Measurements from ENCODE around the gene ZEB2. TPM values are rescaled to one million over a fixed set of nuclear protein-coding genes. Genes with fewer than 3 reads are reported as not detected.

ZEB2 gene
- total RNA-seq, 4 donors from 2014 or later: 21.7 to 52.1 (median 37.9) TPM

- Histone ChIP-seq H3K9me3 (no peaks in the 10 kb centered on the region), H3K4me1 (peaks cover 0 to 9% of the 10 kb centered on the region in 2 donors), H3K27me3 (no peaks in the 10 kb centered on the region), H3K27ac (no peak overlapping the region), H3K36me3 (no peaks in the 10 kb centered on the region), H3K4me3 (replicated peaks in 1 of 3) (no peak overlapping the region)
- no peak for DNase-seq
- 81 to 85% methylated on average over 1 of the region's 1 CpG for WGBS, 2 donors
- TF ChIP-seq CTCF (IDR thresholded peaks at IDR 0.05) (no peak), POLR2A (IDR thresholded peaks at IDR 0.05) (no peak)
- intact Hi-C loops (cut with DNase I): no loop called here
These were observed 87.0 kb downstream of the ZEB2 start for GRCh38 chr2:144432921-144433320.

GRCh38 chr2:144431998-144432397 lies 87.9 kb downstream of the ZEB2 start:
- H3K4me3 ChIP-seq (replicated peaks in 1 of 3): no peak overlapping the region
- no peaks in the 10 kb centered on the region for H3K27me3 ChIP-seq
- no peaks in the 10 kb centered on the region for H3K9me3 ChIP-seq
- peaks cover 0 to 17% of the 10 kb centered on the region in 2 donors for H3K4me1 ChIP-seq
- no peak for DNase-seq
- intact Hi-C loops (cut with DNase I): no loop called here
- H3K36me3 ChIP-seq: no peaks in the 10 kb centered on the region
- TF ChIP-seq POLR2A (IDR thresholded peaks at IDR 0.05): no peak
- no peak for TF ChIP-seq CTCF (IDR thresholded peaks at IDR 0.05)
- H3K27ac ChIP-seq: no peak overlapping the region
- 83% methylated on average over 3 of the region's 3 CpGs for WGBS, 2 donors

DNA sequence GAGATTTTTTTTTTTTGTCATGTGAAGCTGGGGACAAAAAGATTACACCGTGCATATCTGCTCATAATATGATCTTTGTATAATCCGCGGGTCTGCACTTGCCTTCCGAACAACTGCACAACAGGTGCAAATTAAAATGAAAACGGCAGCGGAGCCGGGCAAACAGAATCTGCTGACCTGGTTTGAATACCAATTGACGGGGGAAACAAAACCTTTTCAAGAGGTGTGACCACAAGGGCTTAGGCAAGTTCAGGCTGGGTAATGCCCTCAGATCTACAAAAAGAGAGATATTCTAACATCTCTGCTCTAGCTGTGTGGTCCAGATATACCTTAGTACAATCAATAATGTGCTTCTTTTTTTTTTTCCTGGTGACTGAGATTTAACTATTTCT lies 88.5 kb downstream of the ZEB2 start:
- Histone ChIP-seq H3K9me3 (no peaks in the 10 kb centered on the region), H3K36me3 (no peaks in the 10 kb centered on the region), H3K27me3 (no peaks in the 10 kb centered on the region), H3K27ac (peak overlapping the region in 1 of 3 donors; percentile 16), H3K4me3 (replicated peaks in 1 of 3) (no peak overlapping the region), H3K4me1 (peaks cover 0 to 21% of the 10 kb centered on the region in 2 donors)
- intact Hi-C loops (cut with DNase I): no loop called here
- no peak for TF ChIP-seq POLR2A (IDR thresholded peaks at IDR 0.05)
- TF ChIP-seq CTCF (IDR thresholded peaks at IDR 0.05): no peak
- peak; percentile 11 to 12 for DNase-seq
- WGBS, 2 donors: 28 to 41% methylated on average over 8 of the region's 8 CpGs

GRCh38 chr2:144430722-144431391 lies 89.1 kb downstream of the ZEB2 start:
- Histone ChIP-seq H3K27ac (peak overlapping the region in 2 of 3 donors; percentile 16 to 20), H3K9me3 (no peaks in the 10 kb centered on the region), H3K4me3 (replicated peaks in 1 of 3) (no peak overlapping the region), H3K36me3 (no peaks in the 10 kb centered on the region), H3K27me3 (no peaks in the 10 kb centered on the region), H3K4me1 (peaks cover 0 to 21% of the 10 kb centered on the region in 2 donors)
- intact Hi-C loops (cut with DNase I): no loop called here
- 45 to 49% methylated on average over 10 of the region's 10 CpGs for WGBS, 2 donors
- DNase-seq: peak; percentile 13 to 19
- TF ChIP-seq CTCF (IDR thresholded peaks at IDR 0.05): no peak
- TF ChIP-seq POLR2A (IDR thresholded peaks at IDR 0.05): no peak

- 79 to 83% methylated on average over 6 of the region's 6 CpGs for WGBS, 2 donors
- intact Hi-C loops (cut with DNase I): no loop called here
- no peak overlapping the region for H3K4me3 ChIP-seq (replicated peaks in 1 of 3)
- peaks cover 0 to 21% of the 10 kb centered on the region in 2 donors for H3K4me1 ChIP-seq
- DNase-seq: no peak
- no peaks in the 10 kb centered on the region for H3K9me3 ChIP-seq
- no peaks in the 10 kb centered on the region for H3K36me3 ChIP-seq
- H3K27ac ChIP-seq: no peak overlapping the region
- H3K27me3 ChIP-seq: no peaks in the 10 kb centered on the region
- TF ChIP-seq CTCF (IDR thresholded peaks at IDR 0.05) (no peak), POLR2A (IDR thresholded peaks at IDR 0.05) (no peak)
These were observed 90.4 kb downstream of the ZEB2 start for GRCh38 chr2:144429396-144430112.

All from thyroid gland (tissue), 4 donors.